Frontal cortex (tissue), 4 donors: ENCODE results near the gene SNTG2. TPM values are rescaled to one million over a fixed set of nuclear protein-coding genes. Genes with fewer than 3 reads are reported as not detected.

Source experiments
- DNase-seq, 2 donors: peaks; one replicate each; pipeline ENCODE4 v3.0.0; 2012; ENCODE audit warnings: low spot score in 2 of 2
- FAIRE-seq: peaks from 2 replicates; lab custom pipeline; 2012; peaks lifted over from hg19 to GRCh38; lab: Jason Lieb, UNC
- total RNA-seq: library from RNA; depleted of rRNA; stranded (reverse); fragments of >200 nt; gene quantifications from one replicate; pipeline ENCODE4 v1.2.3, GENCODE V29; 2014
- donor health status: control.
- donor health status: control.
- donor health status: control.

SNTG2 gene
- total RNA-seq, 1 donor from 2014 or later: 4.5 TPM

DNA sequence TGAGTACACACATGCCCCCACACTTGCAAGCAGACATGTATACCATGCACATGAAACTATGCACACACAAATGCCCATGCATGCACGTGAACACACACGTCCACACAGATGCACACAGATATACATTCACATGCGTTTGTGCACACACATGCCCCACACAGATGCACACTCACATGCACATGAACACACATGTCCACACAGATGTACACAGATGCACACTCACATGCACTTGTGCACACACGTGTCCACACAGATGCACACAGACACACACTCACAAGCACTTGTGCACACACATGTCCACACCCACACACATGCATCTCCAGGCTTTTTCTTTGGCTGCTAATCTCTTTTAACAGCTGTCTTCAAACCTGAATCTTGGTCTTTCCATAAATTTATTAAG is 31.1 kb downstream of the SNTG2 start:
- no peak for DNase-seq
- FAIRE-seq: no peak

DNA sequence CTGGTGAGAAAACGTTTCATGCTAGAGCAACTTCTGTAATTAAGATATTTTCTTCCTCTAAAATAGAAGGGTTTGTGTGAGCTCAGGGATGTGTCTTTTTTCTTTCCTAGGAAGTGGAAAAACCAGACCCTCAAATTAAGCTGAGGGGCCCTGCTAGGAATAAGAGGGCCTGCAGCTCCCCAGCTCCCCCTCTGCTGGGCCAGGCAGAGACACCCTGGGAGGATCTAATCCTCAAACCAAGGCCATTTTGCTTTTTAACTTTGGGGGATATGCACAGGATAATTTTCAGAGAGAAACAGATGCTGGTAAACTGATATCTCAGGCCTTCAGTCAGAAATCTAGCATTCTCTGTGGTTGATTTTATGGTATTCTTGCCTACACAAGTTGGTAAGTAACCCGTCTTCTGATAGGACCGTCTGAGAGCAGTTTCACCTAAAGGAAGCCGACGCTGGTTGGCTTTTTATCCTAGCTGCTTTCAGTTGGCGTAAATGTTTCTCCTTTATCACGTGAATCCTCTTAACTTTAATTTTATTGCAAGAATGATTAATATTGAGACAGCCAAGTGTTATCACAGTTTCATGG is 34.8 kb downstream of the SNTG2 start:
- FAIRE-seq (no peak), DNase-seq (no peak)

DNA sequence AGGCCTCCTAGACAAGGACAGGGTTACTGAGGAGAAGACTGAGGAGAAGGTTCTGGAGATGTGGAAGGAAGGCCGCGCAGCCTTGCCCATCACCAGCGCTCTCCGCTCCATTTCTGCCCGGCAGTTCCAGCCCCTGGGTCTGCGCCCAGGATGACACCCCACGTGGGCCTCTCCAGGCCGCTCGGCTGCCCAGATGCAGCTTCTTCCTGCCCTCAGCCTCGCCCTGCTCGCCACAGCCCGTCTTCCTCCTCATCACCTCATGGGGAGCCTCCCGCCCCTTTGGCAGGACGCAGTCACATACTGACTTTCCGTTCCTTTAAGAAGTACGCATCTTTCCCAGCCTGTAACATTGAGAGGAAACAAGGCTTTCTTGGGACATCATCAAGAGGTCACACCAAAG is 37.1 kb downstream of the SNTG2 start:
- FAIRE-seq (no peak), DNase-seq (no peak)

DNA sequence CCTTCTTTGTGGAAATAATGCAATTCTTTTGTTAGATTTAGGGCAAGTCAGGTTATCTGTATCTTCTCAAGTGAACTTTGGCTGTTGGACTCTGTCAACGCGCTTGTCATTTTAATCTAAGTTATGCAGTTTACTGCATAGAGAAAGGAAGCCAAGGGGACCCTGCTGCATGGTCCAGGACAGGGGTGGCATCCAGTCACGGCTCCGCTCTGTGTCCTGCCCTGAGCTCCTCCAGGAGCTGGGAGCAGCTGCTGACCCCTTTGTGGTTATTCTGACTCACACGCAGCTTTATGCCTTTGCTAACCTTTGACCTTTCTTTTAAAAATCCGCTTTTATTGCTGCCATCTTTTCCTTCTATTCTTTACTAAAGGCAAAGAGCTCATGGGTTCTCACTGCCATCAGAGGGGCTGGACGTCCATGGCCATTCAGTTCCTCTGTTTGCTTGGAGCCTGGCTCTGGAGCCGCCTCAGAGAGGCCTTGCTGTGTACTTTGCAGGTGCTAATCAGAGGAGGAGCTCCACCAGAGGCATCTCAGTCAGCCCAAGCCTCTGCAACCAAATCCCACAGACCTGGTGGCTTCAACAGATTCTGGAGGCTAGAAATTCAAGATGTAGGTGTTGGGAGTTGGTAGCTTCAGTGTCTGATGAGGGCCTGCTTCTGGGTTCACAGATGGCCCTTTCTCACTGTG is 39.3 kb downstream of the SNTG2 start:
- no peak for DNase-seq
- no peak for FAIRE-seq

DNA sequence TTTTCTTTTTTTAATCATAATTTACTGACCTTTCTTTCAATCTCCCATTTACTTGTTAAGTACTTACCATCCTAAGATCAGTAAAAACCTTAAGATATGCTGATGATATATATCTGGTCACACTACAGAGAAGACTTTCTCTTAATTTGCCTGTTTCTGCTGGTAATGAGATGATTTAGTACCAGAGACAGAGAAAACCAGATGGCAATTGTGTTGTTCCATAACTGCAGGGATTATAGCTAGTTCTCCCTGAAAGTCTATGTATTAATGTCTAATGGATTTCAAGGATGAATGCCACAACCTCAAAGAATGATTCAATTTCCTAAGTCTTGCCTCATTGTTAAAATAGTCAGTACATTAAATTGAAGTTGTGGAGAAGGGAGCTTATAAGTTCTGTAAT is 40.3 kb downstream of the SNTG2 start:
- FAIRE-seq (no peak), DNase-seq (no peak)

DNA sequence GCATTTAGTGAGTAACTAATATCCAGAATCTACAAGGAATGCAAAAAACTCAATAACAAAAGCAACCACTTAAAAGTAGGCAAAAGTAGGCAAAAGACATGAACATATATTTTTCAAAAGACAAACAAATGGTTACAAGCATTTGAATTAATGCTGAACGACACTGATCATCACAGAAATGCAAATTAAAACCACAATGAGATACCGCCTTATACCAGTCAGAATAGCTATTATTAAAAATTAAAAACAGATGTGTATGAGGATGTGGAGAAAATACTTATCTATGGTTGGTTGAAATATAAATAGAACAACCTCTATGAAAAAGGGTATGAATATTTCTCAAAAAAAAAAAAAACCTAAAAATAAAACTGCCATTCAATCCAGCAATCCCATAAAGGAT is 51.7 kb downstream of the SNTG2 start:
- DNase-seq (no peak), FAIRE-seq (no peak)

DNA sequence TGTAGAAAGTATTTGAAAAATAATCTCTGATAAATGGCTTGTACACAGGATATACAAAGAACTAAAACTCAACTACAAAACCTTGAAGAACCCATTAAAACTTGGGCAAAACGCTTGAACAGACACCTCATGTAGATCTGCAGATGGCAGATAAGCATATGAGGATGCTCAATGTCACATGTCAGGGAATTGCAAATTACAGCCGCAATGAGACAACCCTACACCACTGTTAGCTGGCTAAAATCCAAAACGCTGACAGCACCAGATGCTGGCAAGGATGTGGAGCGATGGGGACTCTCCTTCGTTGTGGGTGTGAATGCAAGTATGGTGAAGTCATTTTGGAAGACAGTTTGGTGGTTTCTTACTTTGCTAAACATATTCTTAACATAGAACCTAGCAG is 53.7 kb downstream of the SNTG2 start:
- DNase-seq (no peak), FAIRE-seq (no peak)

DNA sequence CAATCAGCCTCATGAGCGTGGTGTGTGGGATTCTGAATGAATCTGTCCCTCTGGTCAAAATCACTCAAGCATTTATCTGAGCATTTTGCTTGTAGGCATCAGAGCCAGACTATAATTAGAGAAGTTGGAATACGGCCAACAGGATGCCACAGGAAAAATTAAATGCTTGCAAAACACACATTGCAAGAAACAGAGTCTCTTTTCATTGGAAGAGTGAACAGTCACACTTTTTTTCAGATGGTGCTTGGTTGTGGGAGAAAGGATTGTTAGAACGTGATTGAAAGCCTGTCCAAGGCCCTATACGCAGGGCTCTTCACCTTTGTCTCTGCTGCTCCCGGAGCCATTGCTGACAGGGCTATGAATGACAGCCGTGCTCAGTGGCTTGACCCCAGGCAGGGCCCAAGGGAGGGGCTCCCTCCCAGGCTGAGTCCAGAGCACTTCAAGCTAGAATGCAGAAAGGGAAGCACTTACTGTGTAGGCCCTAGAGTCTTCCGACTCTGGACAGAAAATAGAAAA is 59.8 kb downstream of the SNTG2 start:
- DNase-seq (no peak), FAIRE-seq (no peak)

DNA sequence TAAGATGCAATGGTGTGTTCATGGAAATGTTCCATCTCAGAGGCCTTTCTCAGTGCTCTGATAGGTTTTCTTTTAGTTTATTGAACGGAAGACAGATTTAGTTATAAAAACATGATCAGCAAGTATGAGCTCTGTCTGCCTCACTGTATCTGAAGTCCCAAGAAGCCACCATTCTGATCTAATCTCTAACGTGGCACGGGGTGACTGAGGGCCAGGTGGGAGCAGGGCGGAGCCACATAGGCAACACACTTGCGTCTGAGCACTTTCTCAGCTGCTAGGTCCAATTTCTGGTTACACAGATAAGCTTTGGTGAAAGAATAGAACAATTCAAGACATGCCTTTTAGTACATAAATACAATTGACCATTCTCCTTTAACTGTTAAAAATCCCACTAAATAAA is 60.4 kb downstream of the SNTG2 start:
- no peak for DNase-seq
- no peak for FAIRE-seq

DNA sequence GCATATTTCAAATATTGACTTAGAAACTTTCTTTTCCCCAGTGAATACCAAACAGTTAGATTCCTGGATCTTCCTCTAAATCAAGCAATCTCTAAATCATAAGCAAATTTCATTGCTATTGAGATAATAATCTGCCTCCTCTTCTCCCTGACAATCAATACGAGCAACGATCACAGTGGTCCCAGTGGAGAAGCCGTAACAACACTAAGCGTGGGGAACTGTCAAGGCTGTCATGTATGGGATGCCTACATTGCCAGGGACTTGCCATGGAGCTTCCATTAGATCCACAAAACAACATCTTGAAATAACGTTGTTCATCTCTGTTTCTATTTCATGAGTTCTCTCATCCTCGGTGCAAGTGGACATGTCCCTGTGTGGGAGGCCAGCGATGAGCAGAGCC is 61.3 kb downstream of the SNTG2 start:
- FAIRE-seq: no peak

DNA sequence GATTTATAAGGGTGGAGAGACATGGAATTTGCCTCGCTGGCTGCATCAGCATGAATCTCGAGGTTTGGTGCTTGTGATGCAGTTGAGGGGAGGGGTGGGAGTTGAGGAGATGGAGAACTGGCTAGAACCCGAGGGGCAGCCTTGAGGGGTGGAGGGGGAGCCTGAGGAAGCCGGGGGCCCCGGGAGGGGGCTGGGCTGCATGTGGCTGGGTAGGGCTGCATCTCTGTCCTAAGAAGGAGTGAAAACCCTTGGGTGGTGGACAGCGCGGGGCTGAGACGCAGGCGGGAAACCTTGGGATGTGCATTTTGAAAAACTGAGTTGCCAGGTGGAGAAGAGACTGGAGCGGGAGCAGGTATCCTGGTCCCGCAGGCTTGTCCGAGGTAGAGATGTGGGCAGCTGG is 64.2 kb downstream of the SNTG2 start:
- no peak for DNase-seq

More for the DNA sequence above, 61.3 kb downstream of the SNTG2 start:
- DNase-seq: no peak

DNA sequence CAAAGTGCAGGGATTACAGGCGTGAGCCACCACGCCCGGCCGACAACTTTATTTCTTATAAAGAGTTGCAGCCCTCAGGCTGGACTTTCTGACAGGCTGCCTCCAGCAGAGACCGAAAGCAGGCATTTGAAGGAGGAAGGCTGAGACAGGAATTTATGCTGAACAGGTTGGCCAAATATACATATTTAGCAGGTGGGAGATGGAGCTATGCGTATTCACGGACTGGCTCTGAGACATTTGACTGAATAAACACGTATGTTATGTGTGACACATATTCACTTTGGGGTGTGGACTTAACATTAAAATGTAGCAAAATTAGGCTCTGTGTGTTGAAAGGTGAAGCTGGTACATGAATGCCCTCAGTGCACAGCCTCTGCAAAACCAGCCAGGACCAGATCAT is 65.9 kb downstream of the SNTG2 start:
- FAIRE-seq (no peak), DNase-seq (no peak)

More for the DNA sequence above, 64.2 kb downstream of the SNTG2 start:
- FAIRE-seq: no peak

DNA sequence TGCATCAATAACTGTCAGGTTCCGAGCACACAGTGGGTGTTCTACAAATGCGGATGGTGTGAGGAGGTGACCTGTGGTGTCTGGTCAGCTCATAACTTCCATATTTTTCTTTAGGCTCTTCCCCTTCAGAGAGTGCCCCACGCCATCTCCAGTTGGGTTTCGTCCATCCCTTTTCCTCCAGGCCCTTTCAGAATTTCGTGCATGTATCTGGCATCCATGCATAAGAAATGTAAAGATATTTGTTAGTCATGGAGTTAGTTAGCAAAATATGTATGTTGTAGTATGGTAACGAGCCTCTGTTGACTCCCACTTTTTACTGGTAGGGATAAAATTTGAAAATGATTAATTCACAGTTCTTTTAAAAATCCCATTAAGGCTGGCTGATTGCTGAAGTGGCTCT is 67.2 kb downstream of the SNTG2 start:
- DNase-seq (no peak), FAIRE-seq (no peak)

DNA sequence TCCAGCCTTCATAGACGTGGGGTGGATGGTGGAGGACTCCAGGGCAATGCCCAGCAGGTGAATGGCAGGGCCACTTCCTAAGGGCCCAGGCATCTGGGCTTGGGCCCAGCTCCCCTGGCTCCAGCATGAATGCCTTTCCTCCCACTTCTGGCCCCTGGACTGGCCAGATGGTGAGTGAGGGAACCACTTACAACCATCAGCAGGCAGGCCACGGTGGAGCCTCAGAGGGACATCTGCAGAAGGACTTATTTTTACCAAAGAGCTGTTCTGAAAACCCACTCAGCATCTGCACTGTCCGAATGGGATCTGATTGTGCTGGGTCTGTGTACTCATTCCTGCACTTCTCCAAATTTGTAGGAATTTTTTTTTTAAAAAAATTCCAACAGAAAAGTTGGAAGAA is 69.6 kb downstream of the SNTG2 start:
- DNase-seq: no peak
- FAIRE-seq: no peak

DNA sequence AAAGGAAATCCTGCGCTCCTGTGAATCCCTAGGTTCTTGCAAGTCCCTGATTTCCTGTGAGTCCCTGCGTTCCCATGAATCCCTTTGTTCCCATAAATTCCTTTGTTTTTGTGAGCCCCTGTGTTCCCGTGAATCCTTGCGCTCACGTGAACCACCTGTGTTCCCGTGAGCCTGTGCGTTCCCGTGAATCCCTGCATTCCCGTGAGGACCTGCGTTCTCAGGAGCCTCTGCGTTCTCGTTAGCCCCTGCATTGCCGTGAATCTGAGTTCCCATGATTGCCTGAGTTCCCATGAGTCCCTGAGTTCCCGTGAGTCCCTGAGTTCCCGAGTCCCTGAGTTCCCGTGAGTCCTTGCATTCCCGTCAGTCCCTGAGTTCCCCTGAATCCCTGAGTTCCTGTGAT is 71.5 kb downstream of the SNTG2 start:
- DNase-seq: no peak
- no peak for FAIRE-seq

DNA sequence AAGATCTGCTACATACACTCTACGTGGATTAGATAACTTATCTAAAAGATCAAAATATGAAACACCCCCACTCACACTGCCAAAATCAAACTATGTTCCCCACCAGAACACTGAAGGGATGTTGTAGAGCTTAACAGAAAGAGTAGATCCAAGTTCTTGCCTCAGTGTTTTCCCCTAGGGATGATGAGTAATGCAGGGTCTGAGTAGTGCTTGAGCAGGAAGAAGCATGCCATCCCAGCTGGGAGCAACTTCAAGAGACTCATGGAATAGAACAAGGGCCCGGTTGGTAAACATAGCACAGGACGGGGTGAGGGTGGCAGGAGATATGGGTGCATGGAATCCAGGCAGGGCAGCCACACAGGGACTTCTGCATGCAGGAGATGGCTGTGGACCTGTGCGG is 74.3 kb downstream of the SNTG2 start:
- FAIRE-seq (no peak), DNase-seq (no peak)

DNA sequence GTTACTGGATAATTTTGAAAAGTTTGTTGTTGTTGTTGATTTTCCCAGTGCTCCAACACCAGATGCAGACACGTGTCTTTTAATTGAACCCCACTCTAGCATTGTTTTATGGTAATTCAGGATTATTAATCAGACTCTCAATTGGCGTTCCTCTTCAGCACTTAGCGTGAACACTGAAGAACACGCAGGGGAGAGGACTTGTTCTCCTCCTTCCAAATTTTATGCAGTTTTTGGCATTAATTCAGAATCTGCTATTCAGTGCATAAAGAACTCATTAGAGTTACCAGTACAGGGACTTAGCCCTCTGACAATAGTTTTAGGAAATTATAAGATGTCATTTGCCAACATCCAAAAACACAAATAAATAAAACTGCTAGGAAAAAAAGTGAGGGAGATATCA is 75.5 kb downstream of the SNTG2 start:
- FAIRE-seq (no peak), DNase-seq (no peak)

DNA sequence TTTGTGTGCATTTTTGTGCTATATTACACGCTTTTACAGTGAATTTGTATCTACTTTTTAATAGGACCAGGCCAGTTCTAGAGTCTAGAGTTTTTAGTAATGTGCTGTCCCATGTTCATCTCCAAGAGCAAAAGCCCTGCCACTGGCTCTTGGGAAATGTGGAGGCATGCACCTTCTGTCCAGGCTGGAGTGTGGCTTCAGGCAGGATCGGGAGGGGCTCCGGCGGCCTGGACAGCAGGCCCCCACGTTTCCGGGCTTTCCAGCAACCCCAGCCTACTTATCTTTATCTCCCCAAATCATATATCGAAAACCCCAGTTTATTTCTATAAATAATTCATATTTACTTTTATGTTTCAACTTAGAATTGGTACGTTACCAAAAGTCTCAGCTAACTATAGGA is 78.2 kb downstream of the SNTG2 start:
- no peak for FAIRE-seq
- DNase-seq: no peak

DNA sequence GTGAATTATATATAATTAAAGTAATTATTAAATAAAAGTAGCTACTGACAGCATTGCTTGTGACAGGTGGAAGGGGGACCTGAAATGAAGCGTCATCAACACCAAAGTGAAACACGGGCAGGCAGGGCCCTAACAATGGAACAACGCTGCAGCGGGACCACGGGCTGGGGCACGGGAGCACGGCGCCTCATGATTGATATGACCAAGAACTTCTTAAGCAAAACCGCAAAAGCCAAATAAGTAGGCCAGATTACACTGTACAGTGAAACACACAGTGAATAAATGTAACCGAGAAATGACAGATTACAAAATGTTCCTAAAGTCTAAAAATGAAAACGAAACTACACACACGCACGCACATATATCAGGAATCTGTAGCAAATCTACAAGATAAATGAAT is 81.4 kb downstream of the SNTG2 start:
- no peak for FAIRE-seq

DNA sequence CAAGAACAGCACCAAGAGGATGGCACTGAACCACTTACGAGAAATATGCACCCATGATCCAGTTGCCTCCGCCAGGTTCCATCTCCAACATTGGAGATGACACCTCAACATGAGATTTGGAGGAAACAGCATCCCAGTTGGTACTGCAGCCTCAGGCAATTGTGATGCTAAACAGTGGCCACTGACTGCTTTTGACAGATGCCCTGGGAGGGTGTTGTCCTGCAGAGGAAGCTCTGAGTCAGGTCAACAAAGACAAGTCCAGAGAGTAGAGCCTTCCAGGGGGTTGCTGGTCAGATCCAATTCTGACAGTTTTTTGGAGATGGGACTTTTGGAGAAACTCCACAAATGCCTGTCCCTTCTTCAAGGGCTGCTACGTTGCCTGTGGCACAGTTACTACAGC is 82.4 kb downstream of the SNTG2 start:
- DNase-seq (no peak), FAIRE-seq (no peak)

More for the DNA sequence above, 81.4 kb downstream of the SNTG2 start:
- DNase-seq: no peak

DNA sequence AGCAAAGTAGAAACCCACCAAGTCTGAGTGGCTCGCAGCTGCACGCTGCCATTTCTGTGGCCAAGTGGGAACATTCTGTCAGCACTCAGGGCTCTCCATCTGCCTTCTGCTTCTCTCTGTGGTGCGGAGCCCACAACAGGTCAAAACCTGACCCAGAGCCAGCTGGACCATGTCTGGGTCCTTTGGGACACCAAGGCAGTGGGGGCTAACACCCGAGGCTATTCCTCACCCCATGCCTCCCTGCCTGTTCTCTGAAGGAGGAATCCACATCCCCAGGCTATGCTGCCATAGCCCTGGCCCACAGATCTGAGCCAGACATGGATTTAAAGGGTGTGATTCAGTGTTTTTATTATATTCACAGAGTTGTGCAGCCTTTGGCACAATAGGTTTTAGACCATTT is 86.4 kb downstream of the SNTG2 start:
- no peak for DNase-seq

DNA sequence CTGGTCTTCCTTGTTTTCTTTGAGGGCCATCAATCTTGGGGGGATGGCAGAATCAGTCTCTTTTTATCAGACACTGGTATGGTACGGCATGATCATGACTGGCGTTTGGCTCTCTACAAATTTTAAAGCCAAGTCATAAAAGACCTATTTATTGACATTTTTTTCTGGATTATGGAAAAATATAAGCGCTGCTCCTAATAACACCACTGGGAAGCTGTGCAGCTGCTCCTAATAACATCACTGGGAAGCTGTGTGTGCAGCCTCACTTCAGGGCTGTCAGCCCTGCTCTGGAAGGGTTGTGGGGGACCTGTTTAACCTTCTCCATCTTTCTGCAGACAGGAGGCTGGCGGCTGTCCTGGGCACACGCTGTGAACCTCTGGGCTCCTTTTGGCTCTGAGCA is 88.9 kb downstream of the SNTG2 start:
- no peak for FAIRE-seq
- DNase-seq: no peak

More for the DNA sequence above, 86.4 kb downstream of the SNTG2 start:
- no peak for FAIRE-seq
